K562 (cell line): Measurements from ENCODE around the gene ANXA2. TPM values are rescaled to one million over a fixed set of nuclear protein-coding genes. Genes with fewer than 3 reads are reported as not detected.

ENCODE experiments used
- AFF1 ChIP-seq, 2 experiments: fragments of 450-650 bp; IDR thresholded peaks; 2 replicates each; pipeline ENCODE4 v1.6.1; 2018; ENCODE audit warnings: mild to moderate bottlenecking in 2 of 2, low read depth in 1 of 2; ENCODE audit not compliant: partially characterized antibody in 2 of 2
- CBFB ChIP-seq: sonication (generic); formaldehyde crosslinking; IDR thresholded peaks from 2 replicates; pipeline ENCODE4 v1.4.0; 2020; ENCODE audit warnings: mild to moderate bottlenecking, missing genetic modification reagents
- DMBX1 ChIP-seq: fragments of 250-450 bp; sonication (Bioruptor Pico); IDR thresholded peaks from 2 replicates; pipeline ENCODE4 v1.8.0; 2022; ENCODE audit warnings: inconsistent platforms, mild to moderate bottlenecking, moderate library complexity, borderline replicate concordance
- GTF2E2 ChIP-seq: fragments of 200-800 bp; sonication (Bioruptor generic); IDR thresholded peaks from 2 replicates; pipeline ENCODE4 v1.6.1; 2016; ENCODE audit warnings: missing genetic modification characterization, missing compliant biosample characterization
- HCFC1 ChIP-seq: IDR thresholded peaks from 2 replicates; pipeline ENCODE4 v1.6.1; 2012; ENCODE audit warnings: low read depth, low read length, improper control_type of control experiment
- KDM5B ChIP-seq: fragments of 200-600 bp; sonication (generic); IDR thresholded peaks from 2 replicates; pipeline ENCODE4 v1.6.1; 2012; ENCODE audit warnings: low read depth, mild to moderate bottlenecking, moderate library complexity, low read length, control low read depth, inconsistent platforms; ENCODE audit not compliant: insufficient replicate concordance
- KLF13 ChIP-seq: fragments of 450-650 bp; IDR thresholded peaks from 2 replicates; pipeline ENCODE4 v1.6.1; 2016; ENCODE audit warnings: missing genetic modification characterization, low read depth, mild to moderate bottlenecking, missing compliant biosample characterization, moderate library complexity, borderline replicate concordance
- MTA1 ChIP-seq: fragments of 450-650 bp; IDR thresholded peaks from 2 replicates; pipeline ENCODE4 v1.6.1; 2017; ENCODE audit warnings: borderline replicate concordance
- RAD51 ChIP-seq: fragments of 450-650 bp; IDR thresholded peaks from 2 replicates; pipeline ENCODE4 v1.7.1; 2016; ENCODE audit warnings: low read depth, mild to moderate bottlenecking, borderline replicate concordance
- SMARCC2 ChIP-seq: fragments of 450-650 bp; IDR thresholded peaks from 2 replicates; pipeline ENCODE4 v1.6.1; 2017; ENCODE audit warnings: antibody characterized with exemption, moderate library complexity, mild to moderate bottlenecking, low read depth
- SP2 ChIP-seq: IDR thresholded peaks from 2 replicates; pipeline ENCODE4 v1.6.1; 2011; ENCODE audit warnings: mild to moderate bottlenecking, low read depth, low read length, moderate library complexity; ENCODE audit not compliant: poor library complexity, severe bottlenecking; ENCODE audit errors: extremely low read depth
- ZNF707 ChIP-seq: fragments of 250-450 bp; sonication (Bioruptor Pico); conservative IDR thresholded peaks from 2 replicates; pipeline ENCODE4 v1.8.0; 2022; ENCODE audit warnings: inconsistent platforms, mild to moderate bottlenecking, moderate library complexity
- ZNF785 ChIP-seq: fragments of 250-450 bp; sonication (Bioruptor Pico); IDR thresholded peaks from 2 replicates; pipeline ENCODE4 v1.4.0; 2020; ENCODE audit warnings: mild to moderate bottlenecking
- polyA plus RNA-seq, 8 experiments: library from polyadenylated mRNA; depleted of rRNA in 4 of 8; stranded (reverse) in 5 of 8; unstranded in 3 of 8; fragments of >200 nt; fragmentation: Nextera tagmentation in 2 of 8; fragmentation: Illumina TruSeq in 1 of 8; extraction: Ambion mirVana in 2 of 8; extraction: Trizol in 1 of 8; gene quantifications; 2 replicates each; pipeline versions ENCODE4 v1.2.1 to v1.2.3, GENCODE V29; 2011 to 2014; ENCODE audit warnings: inconsistent platforms in 1 of 8, missing spikeins in 1 of 8
- total RNA-seq, 7 experiments: library from RNA; depleted of rRNA in 6 of 7; stranded (reverse); fragments of >200 nt in 6 of 7; fragmentation: Illumina TruSeq in 2 of 7; extraction: Trizol in 2 of 7; gene quantifications; 2 replicates each; pipeline versions ENCODE4 v1.2.1 to v1.2.3, GENCODE V29; 2011 to 2021; ENCODE audit warnings: low replicate concordance in 1 of 7
- TF ChIP-seq, protein P1 (sequence below), 3 experiments: fragments of 200-800 bp in 1 of 3; fragments of 250-450 bp in 1 of 3; fragments of 450-650 bp in 1 of 3; sonication (Bioruptor Pico) in 1 of 3; sonication (Bioruptor generic) in 1 of 3; formaldehyde crosslinking in 1 of 3; IDR thresholded peaks; 2 replicates each; pipeline versions ENCODE4 v1.6.1 to v1.8.0; 2016 to 2022; ENCODE audit warnings: mild to moderate bottlenecking in 2 of 3, missing genetic modification characterization in 2 of 3, missing compliant biosample characterization in 1 of 3, moderate library complexity in 1 of 3
- TF ChIP-seq, protein P2 (sequence below): conservative IDR thresholded peaks from 2 replicates; pipeline ENCODE4 v1.6.1; 2011; ENCODE audit warnings: low read depth, mild to moderate bottlenecking, low read length; ENCODE audit not compliant: control insufficient read depth
- TF ChIP-seq, protein P3 (sequence below): sonication (generic); formaldehyde crosslinking; IDR thresholded peaks from 2 replicates; pipeline ENCODE4 v1.5.0; 2020; ENCODE audit warnings: missing genetic modification reagents

ANXA2 gene
- total and polyA plus RNA-seq, 9 of the 15 experiments (the other 6 are each of a cell fraction or from before 2014, with no cell fraction given): 301 to 1,102 (median 452) TPM

DNA sequence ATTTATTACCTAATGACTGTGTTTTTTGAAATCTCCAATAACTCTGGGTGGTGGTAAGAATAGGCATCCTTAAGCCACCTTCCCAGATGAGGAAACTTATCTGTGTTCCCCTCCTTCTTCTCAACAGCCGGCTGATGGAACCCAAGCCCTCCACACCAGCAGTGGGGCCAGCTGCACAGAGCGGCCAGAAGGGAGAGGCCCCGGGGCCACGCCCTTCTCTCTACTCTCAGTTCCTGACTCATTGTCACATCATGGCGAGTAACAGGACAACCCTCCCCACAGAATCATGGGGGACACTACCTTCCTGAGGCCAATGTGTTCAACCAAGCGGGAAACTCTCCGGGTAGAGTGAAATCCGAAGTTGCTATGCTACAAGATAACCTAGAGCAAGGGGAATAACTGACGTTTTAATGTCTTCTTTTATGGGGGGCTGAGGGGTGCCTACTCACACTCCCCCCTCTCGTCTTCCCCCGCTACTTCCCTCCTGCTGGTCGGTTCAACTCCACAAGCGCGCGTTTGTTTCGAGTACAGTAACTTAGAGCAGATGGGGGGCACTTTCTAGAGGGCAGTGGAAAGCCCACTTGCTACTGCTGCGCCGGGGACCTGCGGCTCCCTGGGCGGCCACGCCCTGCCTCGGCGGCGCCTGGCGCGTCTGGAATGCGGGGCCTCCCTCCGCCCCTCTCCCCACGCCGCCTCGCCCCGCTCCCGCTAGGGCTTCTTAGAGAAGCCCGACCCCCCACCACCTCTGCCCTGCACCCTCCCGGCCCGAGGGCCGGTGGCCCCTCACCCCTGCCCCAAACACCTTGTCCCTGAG, 621 bp downstream of the ANXA2 start (continued):
- TF ChIP-seq AFF1 (IDR thresholded peaks at IDR 0.05; ENCODE audit: low read depth in 1 of 2, partially characterized antibody in 2 of 2): no peak
- TF ChIP-seq, protein P1, sequence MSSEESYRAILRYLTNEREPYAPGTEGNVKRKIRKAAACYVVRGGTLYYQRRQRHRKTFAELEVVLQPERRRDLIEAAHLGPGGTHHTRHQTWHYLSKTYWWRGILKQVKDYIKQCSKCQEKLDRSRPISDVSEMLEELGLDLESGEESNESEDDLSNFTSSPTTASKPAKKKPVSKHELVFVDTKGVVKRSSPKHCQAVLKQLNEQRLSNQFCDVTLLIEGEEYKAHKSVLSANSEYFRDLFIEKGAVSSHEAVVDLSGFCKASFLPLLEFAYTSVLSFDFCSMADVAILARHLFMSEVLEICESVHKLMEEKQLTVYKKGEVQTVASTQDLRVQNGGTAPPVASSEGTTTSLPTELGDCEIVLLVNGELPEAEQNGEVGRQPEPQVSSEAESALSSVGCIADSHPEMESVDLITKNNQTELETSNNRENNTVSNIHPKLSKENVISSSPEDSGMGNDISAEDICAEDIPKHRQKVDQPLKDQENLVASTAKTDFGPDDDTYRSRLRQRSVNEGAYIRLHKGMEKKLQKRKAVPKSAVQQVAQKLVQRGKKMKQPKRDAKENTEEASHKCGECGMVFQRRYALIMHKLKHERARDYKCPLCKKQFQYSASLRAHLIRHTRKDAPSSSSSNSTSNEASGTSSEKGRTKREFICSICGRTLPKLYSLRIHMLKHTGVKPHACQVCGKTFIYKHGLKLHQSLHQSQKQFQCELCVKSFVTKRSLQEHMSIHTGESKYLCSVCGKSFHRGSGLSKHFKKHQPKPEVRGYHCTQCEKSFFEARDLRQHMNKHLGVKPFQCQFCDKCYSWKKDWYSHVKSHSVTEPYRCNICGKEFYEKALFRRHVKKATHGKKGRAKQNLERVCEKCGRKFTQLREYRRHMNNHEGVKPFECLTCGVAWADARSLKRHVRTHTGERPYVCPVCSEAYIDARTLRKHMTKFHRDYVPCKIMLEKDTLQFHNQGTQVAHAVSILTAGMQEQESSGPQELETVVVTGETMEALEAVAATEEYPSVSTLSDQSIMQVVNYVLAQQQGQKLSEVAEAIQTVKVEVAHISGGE (CRISPR knock-in tag; IDR thresholded peaks at IDR 0.05): 0 out of 6 replicates have a peak, but pooled peaks of 1 of the 3 experiments have one; percentile 28
- TF ChIP-seq SP2: peak; percentile 35
- TF ChIP-seq KLF13: no peak
- TF ChIP-seq DMBX1 (CRISPR knock-in tag): no peak
- no peak for TF ChIP-seq RAD51
- TF ChIP-seq CBFB (CRISPR knock-in tag): no peak
- TF ChIP-seq HCFC1: 0 out of 2 replicates have a peak, but pooled peaks have one; percentile 9
- TF ChIP-seq ZNF707: no peak
- TF ChIP-seq KDM5B: no peak
- no peak for TF ChIP-seq MTA1
- no peak for TF ChIP-seq ZNF785 (CRISPR knock-in tag)
- TF ChIP-seq, protein P2, sequence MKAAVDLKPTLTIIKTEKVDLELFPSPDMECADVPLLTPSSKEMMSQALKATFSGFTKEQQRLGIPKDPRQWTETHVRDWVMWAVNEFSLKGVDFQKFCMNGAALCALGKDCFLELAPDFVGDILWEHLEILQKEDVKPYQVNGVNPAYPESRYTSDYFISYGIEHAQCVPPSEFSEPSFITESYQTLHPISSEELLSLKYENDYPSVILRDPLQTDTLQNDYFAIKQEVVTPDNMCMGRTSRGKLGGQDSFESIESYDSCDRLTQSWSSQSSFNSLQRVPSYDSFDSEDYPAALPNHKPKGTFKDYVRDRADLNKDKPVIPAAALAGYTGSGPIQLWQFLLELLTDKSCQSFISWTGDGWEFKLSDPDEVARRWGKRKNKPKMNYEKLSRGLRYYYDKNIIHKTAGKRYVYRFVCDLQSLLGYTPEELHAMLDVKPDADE: 0 out of 2 replicates have a peak, but pooled peaks have one; percentile 24
- TF ChIP-seq SMARCC2: no peak
- TF ChIP-seq GTF2E2: no peak; the same call in 1 of the 2 replicates
- TF ChIP-seq, protein P3, sequence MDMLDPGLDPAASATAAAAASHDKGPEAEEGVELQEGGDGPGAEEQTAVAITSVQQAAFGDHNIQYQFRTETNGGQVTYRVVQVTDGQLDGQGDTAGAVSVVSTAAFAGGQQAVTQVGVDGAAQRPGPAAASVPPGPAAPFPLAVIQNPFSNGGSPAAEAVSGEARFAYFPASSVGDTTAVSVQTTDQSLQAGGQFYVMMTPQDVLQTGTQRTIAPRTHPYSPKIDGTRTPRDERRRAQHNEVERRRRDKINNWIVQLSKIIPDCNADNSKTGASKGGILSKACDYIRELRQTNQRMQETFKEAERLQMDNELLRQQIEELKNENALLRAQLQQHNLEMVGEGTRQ (CRISPR knock-in tag): no peak
